Urothelium cell line (cell line): Measurements from ENCODE around the gene SLC22A17.
A peak's percentile ranks its signal among the peaks of the same experiment; 100 is the strongest.

Experiments used
- DNase-seq: peaks from one replicate; pipeline ENCODE4 v3.0.0; 2011; ENCODE audit warnings: low spot score, mixed read lengths
- FAIRE-seq: peaks from 2 replicates; lab custom pipeline; 2011; peaks lifted over from hg19 to GRCh38; lab: Jason Lieb, UNC

The SLC22A17 gene

GRCh38 chr14:23364164-23365035 lies 11.7 kb upstream of the SLC22A17 start:
- no peak for FAIRE-seq
- DNase-seq: no peak

- DNase-seq (no peak), FAIRE-seq (no peak)
Measured at GRCh38 chr14:23362200-23362599, 9.5 kb upstream of the SLC22A17 start.

- DNase-seq (no peak), FAIRE-seq (no peak)
Measured at GRCh38 chr14:23361763-23362162, 9.1 kb upstream of the SLC22A17 start.

GRCh38 chr14:23361320-23361719 lies 8.6 kb upstream of the SLC22A17 start:
- FAIRE-seq (no peak), DNase-seq (no peak)

GRCh38 chr14:23360496-23360895 lies 7.8 kb upstream of the SLC22A17 start:
- DNase-seq (no peak), FAIRE-seq (no peak)

- no peak for FAIRE-seq
Measured at GRCh38 chr14:23359722-23360447, 7.2 kb upstream of the SLC22A17 start.

GRCh38 chr14:23359167-23359626 lies 6.5 kb upstream of the SLC22A17 start:
- DNase-seq (no peak), FAIRE-seq (no peak)

More at GRCh38 chr14:23359722-23360447, 7.2 kb upstream of the SLC22A17 start:
- DNase-seq: no peak

- no peak for FAIRE-seq
- DNase-seq: no peak
Measured at GRCh38 chr14:23358553-23359166, 6.0 kb upstream of the SLC22A17 start.

- DNase-seq (no peak), FAIRE-seq (no peak)
Measured at GRCh38 chr14:23358042-23358441, 5.4 kb upstream of the SLC22A17 start.

GRCh38 chr14:23357261-23357660 lies 4.6 kb upstream of the SLC22A17 start:
- FAIRE-seq: no peak
- DNase-seq: no peak

GRCh38 chr14:23356662-23357061 lies 4.0 kb upstream of the SLC22A17 start:
- no peak for DNase-seq
- FAIRE-seq: no peak

- no peak for FAIRE-seq
- DNase-seq: no peak
Measured at GRCh38 chr14:23355871-23356435, 3.3 kb upstream of the SLC22A17 start.

GRCh38 chr14:23354990-23355389 lies 2.3 kb upstream of the SLC22A17 start:
- FAIRE-seq: no peak
- no peak for DNase-seq

- FAIRE-seq: no peak
- DNase-seq: no peak
Measured at GRCh38 chr14:23353433-23353780, 720 bp upstream of the SLC22A17 start.

GRCh38 chr14:23351681-23352505 lies 794 bp downstream of the SLC22A17 start:
- peak; percentile 53 for DNase-seq
- FAIRE-seq: no peak

- DNase-seq (no peak), FAIRE-seq (no peak)
Measured at GRCh38 chr14:23349156-23349845, 3.4 kb downstream of the SLC22A17 start.

- FAIRE-seq: no peak
Measured at GRCh38 chr14:23348297-23348655, 4.4 kb downstream of the SLC22A17 start.

GRCh38 chr14:23347406-23348296 lies 5.0 kb downstream of the SLC22A17 start:
- FAIRE-seq: no peak
- DNase-seq: no peak

More at GRCh38 chr14:23348297-23348655, 4.4 kb downstream of the SLC22A17 start:
- no peak for DNase-seq
